AG09309 (cell line): ENCODE results near the gene USP1.

Source experiments
- DNase-seq: peaks from one replicate; pipeline ENCODE4 v3.0.0-alpha.2; 2010; ENCODE audit warnings: low read depth
- H3K4me3 ChIP-seq: 2 replicates; pipeline ENCODE4 v1.5.1; 2011; ENCODE audit warnings: mild to moderate bottlenecking, low read depth, low read length, moderate library complexity; ENCODE audit not compliant: control insufficient read depth
- TF ChIP-seq, protein P1 (sequence below): IDR thresholded peaks from 2 replicates; pipeline ENCODE4 v1.5.1; 2011; ENCODE audit warnings: mild to moderate bottlenecking, low read depth, low read length, inconsistent platforms; ENCODE audit not compliant: insufficient read depth, control insufficient read depth; ENCODE audit errors: missing control alignments

Gene USP1

DNA sequence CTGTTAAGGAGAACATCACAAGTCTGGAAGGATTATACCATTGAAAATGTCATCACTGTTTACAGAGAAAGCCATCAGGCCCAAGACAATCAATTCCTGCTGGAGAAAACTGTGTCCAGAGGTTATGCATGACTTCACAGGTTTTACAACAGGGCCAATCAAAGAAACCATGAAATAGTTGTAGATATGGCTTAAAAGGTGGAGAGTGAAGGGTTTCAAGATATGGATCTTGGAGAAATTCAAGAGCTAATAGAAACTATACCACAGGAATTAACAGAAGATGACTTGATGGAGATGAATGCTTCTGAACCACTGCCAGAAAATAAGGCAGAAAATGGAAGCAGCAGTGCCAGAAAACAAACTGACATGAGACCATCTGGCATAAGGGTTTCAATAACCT, 30.2 kb downstream of the USP1 start:
- TF ChIP-seq, protein P1, sequence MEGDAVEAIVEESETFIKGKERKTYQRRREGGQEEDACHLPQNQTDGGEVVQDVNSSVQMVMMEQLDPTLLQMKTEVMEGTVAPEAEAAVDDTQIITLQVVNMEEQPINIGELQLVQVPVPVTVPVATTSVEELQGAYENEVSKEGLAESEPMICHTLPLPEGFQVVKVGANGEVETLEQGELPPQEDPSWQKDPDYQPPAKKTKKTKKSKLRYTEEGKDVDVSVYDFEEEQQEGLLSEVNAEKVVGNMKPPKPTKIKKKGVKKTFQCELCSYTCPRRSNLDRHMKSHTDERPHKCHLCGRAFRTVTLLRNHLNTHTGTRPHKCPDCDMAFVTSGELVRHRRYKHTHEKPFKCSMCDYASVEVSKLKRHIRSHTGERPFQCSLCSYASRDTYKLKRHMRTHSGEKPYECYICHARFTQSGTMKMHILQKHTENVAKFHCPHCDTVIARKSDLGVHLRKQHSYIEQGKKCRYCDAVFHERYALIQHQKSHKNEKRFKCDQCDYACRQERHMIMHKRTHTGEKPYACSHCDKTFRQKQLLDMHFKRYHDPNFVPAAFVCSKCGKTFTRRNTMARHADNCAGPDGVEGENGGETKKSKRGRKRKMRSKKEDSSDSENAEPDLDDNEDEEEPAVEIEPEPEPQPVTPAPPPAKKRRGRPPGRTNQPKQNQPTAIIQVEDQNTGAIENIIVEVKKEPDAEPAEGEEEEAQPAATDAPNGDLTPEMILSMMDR, result no peak
- DNase-seq, result no peak
- no peak overlapping the region for H3K4me3 ChIP-seq

DNA sequence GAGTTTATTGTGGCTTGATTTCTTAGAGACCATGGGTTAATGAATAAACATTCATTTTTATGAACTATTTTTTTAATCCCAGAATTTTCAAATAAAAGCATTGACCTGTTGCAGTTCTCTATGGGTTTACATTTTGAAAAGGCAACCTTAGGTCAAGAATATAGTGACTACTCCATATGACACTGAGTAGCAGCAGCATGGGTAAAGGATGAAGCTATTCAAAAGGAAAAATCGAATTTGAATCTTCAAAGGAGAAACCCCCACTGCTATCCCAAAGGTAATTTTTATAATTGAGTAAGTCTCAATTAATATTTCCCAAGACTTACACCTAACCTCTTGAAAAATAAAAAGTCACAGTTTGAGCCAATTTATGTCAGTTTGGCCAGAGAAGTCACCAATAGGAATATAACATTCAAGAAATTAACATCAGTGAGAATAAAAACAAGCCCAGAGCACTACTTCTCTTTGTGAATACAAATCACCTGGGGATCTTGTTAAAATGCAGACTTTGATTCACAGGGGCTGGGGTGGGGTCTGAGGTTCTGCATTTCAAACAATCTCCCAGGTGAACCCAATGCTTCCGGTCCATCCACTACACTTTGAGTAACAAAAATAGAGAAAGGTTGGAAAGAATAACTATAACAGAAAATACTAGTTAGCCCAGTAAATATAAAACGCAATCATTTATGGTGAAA, 39.8 kb downstream of the USP1 start:
- no peak for DNase-seq
- no peak overlapping the region for H3K4me3 ChIP-seq
- TF ChIP-seq, protein P1, result no peak

DNA sequence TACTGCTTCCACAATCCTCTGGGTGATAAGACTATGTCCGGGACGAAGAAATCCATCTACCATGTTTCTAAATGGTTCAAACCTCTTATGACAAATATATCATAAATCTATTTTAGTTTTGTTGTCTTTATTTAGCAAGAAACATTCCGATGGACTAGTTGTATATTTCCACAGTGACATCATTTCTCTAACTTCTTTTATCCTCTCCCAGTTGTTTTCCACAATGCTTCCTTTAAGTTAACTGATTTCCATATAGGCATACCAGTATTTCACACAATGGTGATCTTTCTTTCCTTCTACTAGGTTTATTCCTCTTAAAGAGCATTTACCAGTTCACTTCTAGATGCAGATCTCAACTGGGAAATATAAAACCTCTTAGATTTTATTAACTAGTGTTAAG, 44.8 kb downstream of the USP1 start:
- no peak for DNase-seq
- TF ChIP-seq, protein P1, result no peak
- no peak overlapping the region for H3K4me3 ChIP-seq

DNA sequence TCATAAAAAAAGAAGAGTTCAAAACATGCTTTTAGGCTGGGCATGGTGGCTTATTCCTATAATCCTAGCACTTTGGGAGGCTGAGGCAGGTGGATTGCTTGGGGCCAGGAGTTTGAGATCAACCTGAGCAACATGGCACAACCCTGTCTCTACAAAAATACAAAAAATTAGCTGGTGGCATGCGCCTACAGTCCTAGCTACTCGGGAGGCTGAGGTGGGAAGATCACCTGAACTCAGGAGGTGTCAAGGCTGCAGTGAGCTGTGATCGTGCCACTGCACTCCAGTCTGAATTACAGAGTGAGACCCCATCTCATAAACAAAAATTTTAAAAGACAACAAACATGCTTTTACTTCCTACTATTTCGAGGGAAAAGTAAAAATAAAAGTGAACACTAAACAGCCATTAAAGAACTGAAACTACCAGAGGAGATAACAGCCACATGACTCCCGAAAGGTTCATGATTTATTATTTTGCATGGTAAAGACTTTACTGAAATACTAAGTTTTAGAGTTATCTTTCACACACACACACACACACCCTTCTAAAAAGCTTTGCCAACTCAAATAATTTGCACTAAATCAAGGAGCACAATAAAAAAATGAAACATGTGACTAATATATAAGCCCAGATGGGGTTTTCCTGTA, 48.1 kb downstream of the USP1 start:
- DNase-seq, result no peak
- TF ChIP-seq, protein P1, result no peak
- H3K4me3 ChIP-seq, result no peak overlapping the region

DNA sequence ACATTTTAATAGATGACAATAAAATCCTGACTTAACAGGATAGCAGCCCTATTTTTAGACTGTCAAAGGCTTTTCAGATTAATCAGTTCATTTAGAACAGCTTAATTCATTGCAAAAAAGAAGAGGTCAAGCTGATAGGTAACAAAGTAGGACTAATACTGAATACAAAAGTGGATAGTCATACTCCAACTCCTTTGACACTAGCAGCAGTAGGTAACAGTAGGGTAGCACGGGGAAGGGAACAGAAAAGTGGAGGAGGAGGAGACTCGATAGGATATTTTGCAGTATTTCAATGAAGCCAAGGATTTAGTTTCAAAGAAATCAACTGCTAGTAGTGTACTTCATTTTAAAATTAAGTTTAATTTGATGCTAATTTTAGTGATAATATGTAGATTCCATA, 51.1 kb downstream of the USP1 start:
- TF ChIP-seq, protein P1, result no peak
- DNase-seq, result no peak
- no peak overlapping the region for H3K4me3 ChIP-seq

DNA sequence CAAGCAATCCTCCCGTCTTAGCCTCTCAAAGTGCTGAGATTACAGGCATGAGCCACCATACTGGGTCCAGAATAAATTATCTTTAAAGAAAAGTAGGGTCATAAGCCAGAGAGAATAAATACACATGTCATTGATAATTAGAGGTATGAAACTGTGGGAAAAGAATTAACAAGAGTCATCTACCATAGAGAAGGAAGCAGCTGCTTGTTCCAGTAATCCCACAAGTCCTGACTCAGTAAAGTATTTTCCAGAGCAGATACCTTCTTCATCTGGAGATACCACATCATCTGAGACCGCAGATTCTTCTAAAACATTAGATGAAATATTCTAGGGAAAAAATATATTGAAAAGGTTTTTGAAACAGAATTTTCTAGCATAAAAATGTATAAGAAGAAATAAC, 55.7 kb downstream of the USP1 start:
- TF ChIP-seq, protein P1, result no peak
- no peak overlapping the region for H3K4me3 ChIP-seq
- no peak for DNase-seq
